K562 (cell line): ENCODE data around the gene SEC22B. TPM values are rescaled to one million over a fixed set of nuclear protein-coding genes. Genes with fewer than 3 reads are reported as not detected.
"Not testable (repeated sequence)": the region's sequence is repeated elsewhere in the genome, so short reads cannot be mapped to it uniquely, and the experiment has no call there.

Experiments
- ATAC-seq: fragments of 200-7000 bp; cut with Tn5 transposase; 3 replicates; pipeline ENCODE4 v1.9.1; 2020; ENCODE audit warnings: moderate library complexity
- BruUV-seq: library from RNA; stranded (reverse); fragments of 400-500 nt; replicated peaks from 2 replicates; lab custom pipeline; 2021; lab: Mats Ljungman, UMichigan
- CTCF ChIA-PET: fragments of 300-600 bp; formaldehyde crosslinking; extraction: SDS; loops from one replicate; lab custom pipeline; 2021; ENCODE audit warnings: low intra/inter-chr PET ratio; lab: Yijun Ruan, JAX
- POLR2A ChIA-PET: fragments of 300-600, 350-650 bp; sonication (Branson Sonifier 250); formaldehyde crosslinking; extraction: SDS; loops from one replicate; lab custom pipeline; 2021; ENCODE audit warnings: antibody characterized with exemption, inconsistent platforms; lab: Yijun Ruan, JAX
- DNase-seq, 4 experiments: peaks; one replicate each; pipeline versions ENCODE4 v3.0.0 to v3.0.0-alpha.2; 2011 to 2018; ENCODE audit warnings: low spot score in 3 of 4, mixed read lengths in 3 of 4; ENCODE audit errors: extremely low read depth in 1 of 4
- FAIRE-seq: peaks from 2 replicates; lab custom pipeline; 2011; peaks lifted over from hg19 to GRCh38; lab: Jason Lieb, UNC
- H2AFZ ChIP-seq: 2 replicates; pipeline ENCODE4 v1.6.0; 2011; ENCODE audit warnings: low read depth, low read length, control low read depth, inconsistent platforms
- H3K27ac ChIP-seq: fragments of 200-600 bp; 3 replicates; pipeline ENCODE4 v1.8.0; 2011; ENCODE audit warnings: low read depth, mild to moderate bottlenecking, control low read depth, inconsistent platforms, low read length, moderate library complexity, mixed read lengths; ENCODE audit errors: extremely low read depth
- H3K27me3 ChIP-seq, 2 experiments: fragments of 300-600 bp in 1 of 2; 2 replicates in 1 of 2; 3 replicates in 1 of 2; pipeline versions ENCODE4 v1.6.0 to v1.8.0; 2011; ENCODE audit warnings: inconsistent platforms in 2 of 2, low read length in 2 of 2, mild to moderate bottlenecking in 1 of 2, mixed read lengths in 1 of 2, moderate library complexity in 1 of 2; ENCODE audit not compliant: control insufficient read depth in 2 of 2, insufficient read depth in 2 of 2
- H3K36me3 ChIP-seq: fragments of 300-600 bp; 3 replicates; pipeline ENCODE4 v1.8.0; 2011; ENCODE audit warnings: mild to moderate bottlenecking, low read length, inconsistent platforms; ENCODE audit not compliant: control insufficient read depth, insufficient read depth
- H3K4me1 ChIP-seq, 2 experiments: fragments of 200-600 bp in 1 of 2; replicated peaks in 1 of 2; 2 replicates in 1 of 2; 3 replicates in 1 of 2; pipeline versions ENCODE4 v1.5.1 to v1.8.0; 2011; ENCODE audit warnings: inconsistent platforms in 2 of 2, low read length in 2 of 2, mild to moderate bottlenecking in 1 of 2, mixed read lengths in 1 of 2, moderate library complexity in 1 of 2; ENCODE audit not compliant: control insufficient read depth in 2 of 2, insufficient read depth in 2 of 2
- H3K4me2 ChIP-seq: 2 replicates; pipeline ENCODE4 v1.6.1; 2011; ENCODE audit warnings: low read length, control low read depth, inconsistent platforms, mixed read lengths; ENCODE audit not compliant: insufficient read depth
- H3K4me3 ChIP-seq: fragments of 200-600 bp; sonication (generic), shearing (Covaris generic); 2 replicates; pipeline ENCODE4 v1.5.1; 2016; ENCODE audit warnings: control low read depth, inconsistent platforms
- H3K79me2 ChIP-seq: fragments of 200-600 bp; 3 replicates; pipeline ENCODE4 v1.8.0; 2011; ENCODE audit warnings: low read length, inconsistent platforms; ENCODE audit not compliant: control insufficient read depth, insufficient read depth
- H3K9ac ChIP-seq, 2 experiments: 2 replicates each; pipeline versions ENCODE4 v1.6.0 to v1.6.1; 2011; ENCODE audit warnings: low read depth in 2 of 2, low read length in 2 of 2, control low read depth in 1 of 2, inconsistent platforms in 1 of 2, mild to moderate bottlenecking in 1 of 2, mixed read lengths in 1 of 2; ENCODE audit not compliant: insufficient read depth in 1 of 2
- H3K9me1 ChIP-seq: one replicate; pipeline ENCODE4 v1.6.0; 2011; ENCODE audit warnings: inconsistent platforms, mild to moderate bottlenecking, low read length, moderate library complexity; ENCODE audit not compliant: control insufficient read depth, insufficient read depth
- H3K9me3 ChIP-seq: replicated peaks from 2 replicates; pipeline ENCODE4 v1.5.1; 2011; ENCODE audit warnings: low read depth, low read length, inconsistent platforms; ENCODE audit not compliant: control insufficient read depth, insufficient read depth
- H4K20me1 ChIP-seq: replicated peaks from 2 replicates; pipeline ENCODE4 v1.6.1; 2011; ENCODE audit warnings: low read length, inconsistent platforms, mixed read lengths; ENCODE audit not compliant: control insufficient read depth, insufficient read depth
- MYNN ChIP-seq, 2 experiments: sonication (generic); formaldehyde crosslinking in 1 of 2; IDR thresholded peaks; 2 replicates each; pipeline versions ENCODE4 v1.5.0 to v1.6.1; 2016 to 2020; ENCODE audit warnings: antibody characterized with exemption in 1 of 2, missing genetic modification reagents in 1 of 2
- POLR2A ChIP-seq: fragments of 450-650 bp; conservative IDR thresholded peaks from 2 replicates; pipeline ENCODE4 v1.6.1; 2016
- POLR2AphosphoS2 ChIP-seq: IDR thresholded peaks from 2 replicates; pipeline ENCODE4 v1.6.1; 2012; ENCODE audit warnings: low read length, improper control_type of control experiment
- POLR2B ChIP-seq: fragments of 450-650 bp; IDR thresholded peaks from 2 replicates; pipeline ENCODE4 v1.6.1; 2018; ENCODE audit warnings: low read depth; ENCODE audit not compliant: partially characterized antibody
- SUPT5H ChIP-seq: fragments of 450-650 bp; IDR thresholded peaks from 2 replicates; pipeline ENCODE4 v1.6.1; 2016
- WGBS: fragments of 100-300 bp; shearing (Covaris generic); methylation state at CpG from one replicate; pipeline ENCODE4 v1.1.6; 2016; ENCODE audit warnings: low coverage, mixed read lengths; ENCODE audit not compliant: insufficient coverage; ENCODE audit errors: missing lambda C conversion rate; 5-methylcytosine and 5-hydroxymethylcytosine counted together
- in situ Hi-C: fragments of 300-500 bp; cut with MboI; formaldehyde crosslinking; loops from 4 replicates; pipeline ENCODE4 v1.15.0; 2018; ENCODE audit warnings: inconsistent platforms, mixed read lengths
- intact Hi-C: fragments of 100-400 bp; cut with micrococcal nuclease; formaldehyde crosslinking; loops from 2 replicates; pipeline ENCODE4 v1.14.2; 2022
- polyA plus RNA-seq, 8 experiments: library from polyadenylated mRNA; depleted of rRNA in 4 of 8; stranded (reverse) in 5 of 8; unstranded in 3 of 8; fragments of >200 nt; fragmentation: Nextera tagmentation in 2 of 8; fragmentation: Illumina TruSeq in 1 of 8; extraction: Ambion mirVana in 2 of 8; extraction: Trizol in 1 of 8; gene quantifications; 2 replicates each; pipeline versions ENCODE4 v1.2.1 to v1.2.3, GENCODE V29; 2011 to 2014; ENCODE audit warnings: inconsistent platforms in 1 of 8, missing spikeins in 1 of 8
- total RNA-seq, 7 experiments: library from RNA; depleted of rRNA in 6 of 7; stranded (reverse); fragments of >200 nt in 6 of 7; fragmentation: Illumina TruSeq in 2 of 7; extraction: Trizol in 2 of 7; gene quantifications; 2 replicates each; pipeline versions ENCODE4 v1.2.1 to v1.2.3, GENCODE V29; 2011 to 2021; ENCODE audit warnings: low replicate concordance in 1 of 7
- TF ChIP-seq, protein P1 (sequence below): fragments of 450-650 bp; IDR thresholded peaks from 2 replicates; pipeline ENCODE4 v1.7.1; 2018; ENCODE audit warnings: mild to moderate bottlenecking, low read depth; ENCODE audit not compliant: partially characterized antibody

The SEC22B gene
- total and polyA plus RNA-seq, 9 of the 15 experiments (the other 6 are each of a cell fraction or from before 2014, with no cell fraction given): 13.1 to 40.3 (median 23.5) TPM

DNA sequence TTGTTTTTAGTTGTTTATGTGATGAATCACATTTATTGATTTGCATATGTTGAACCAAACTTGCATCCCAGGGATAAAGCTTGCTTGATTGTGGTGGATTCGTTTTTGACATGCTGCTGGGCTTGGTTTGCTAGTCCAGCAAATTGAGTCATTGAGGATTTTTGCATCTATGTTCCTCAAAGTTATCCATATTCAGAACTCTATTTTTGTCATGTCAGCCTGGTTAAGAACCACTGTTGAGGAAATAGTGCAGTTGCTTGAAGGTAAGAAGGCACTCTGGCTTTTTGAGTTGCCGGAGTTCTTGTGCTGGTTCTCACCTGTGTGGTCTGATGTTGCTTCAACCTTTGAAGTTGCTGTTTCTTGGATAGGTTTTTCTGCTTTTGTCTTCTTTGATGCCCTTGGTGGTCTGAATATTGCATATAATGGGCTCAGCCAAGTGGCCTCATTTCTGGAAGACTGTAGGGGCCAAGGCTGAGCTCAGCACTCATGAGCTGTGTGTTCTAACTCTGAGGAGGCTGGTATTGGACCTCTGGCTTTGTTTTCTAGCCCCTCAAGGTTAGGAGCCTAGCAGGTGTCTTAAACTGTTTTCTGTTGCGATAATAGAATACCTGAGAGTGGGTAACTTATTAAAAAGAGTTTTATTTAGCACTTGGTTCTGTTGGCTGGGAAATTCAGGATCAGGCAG, 26.0 kb downstream of the SEC22B start:
- BruUV-seq: TSS peak; percentile 7
- H3K9me1 ChIP-seq; H3K36me3 ChIP-seq; H3K27ac ChIP-seq; POLR2A ChIA-PET; intact Hi-C loops; H3K4me3 ChIP-seq; H3K9me3 ChIP-seq; H3K9ac ChIP-seq; H3K4me1 ChIP-seq; H3K79me2 ChIP-seq; H2AFZ ChIP-seq; in situ Hi-C loops; FAIRE-seq; H3K4me2 ChIP-seq; H4K20me1 ChIP-seq; CTCF ChIA-PET; DNase-seq; H3K27me3 ChIP-seq; TF ChIP-seq MYNN (CRISPR knock-in tag; IDR thresholded peaks at IDR 0.05): not testable (repeated sequence)
- 67% methylated on average over 1 of the region's 3 CpGs for WGBS
- ATAC-seq: peak; percentile 41; the same call in 2 of the 3 replicates
- TF ChIP-seq, protein P1, sequence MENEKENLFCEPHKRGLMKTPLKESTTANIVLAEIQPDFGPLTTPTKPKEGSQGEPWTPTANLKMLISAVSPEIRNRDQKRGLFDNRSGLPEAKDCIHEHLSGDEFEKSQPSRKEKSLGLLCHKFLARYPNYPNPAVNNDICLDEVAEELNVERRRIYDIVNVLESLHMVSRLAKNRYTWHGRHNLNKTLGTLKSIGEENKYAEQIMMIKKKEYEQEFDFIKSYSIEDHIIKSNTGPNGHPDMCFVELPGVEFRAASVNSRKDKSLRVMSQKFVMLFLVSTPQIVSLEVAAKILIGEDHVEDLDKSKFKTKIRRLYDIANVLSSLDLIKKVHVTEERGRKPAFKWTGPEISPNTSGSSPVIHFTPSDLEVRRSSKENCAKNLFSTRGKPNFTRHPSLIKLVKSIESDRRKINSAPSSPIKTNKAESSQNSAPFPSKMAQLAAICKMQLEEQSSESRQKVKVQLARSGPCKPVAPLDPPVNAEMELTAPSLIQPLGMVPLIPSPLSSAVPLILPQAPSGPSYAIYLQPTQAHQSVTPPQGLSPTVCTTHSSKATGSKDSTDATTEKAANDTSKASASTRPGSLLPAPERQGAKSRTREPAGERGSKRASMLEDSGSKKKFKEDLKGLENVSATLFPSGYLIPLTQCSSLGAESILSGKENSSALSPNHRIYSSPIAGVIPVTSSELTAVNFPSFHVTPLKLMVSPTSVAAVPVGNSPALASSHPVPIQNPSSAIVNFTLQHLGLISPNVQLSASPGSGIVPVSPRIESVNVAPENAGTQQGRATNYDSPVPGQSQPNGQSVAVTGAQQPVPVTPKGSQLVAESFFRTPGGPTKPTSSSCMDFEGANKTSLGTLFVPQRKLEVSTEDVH: peak; percentile 34
- peak; percentile 71; the same call in 1 of the 2 replicates for TF ChIP-seq POLR2AphosphoS2
- peak; percentile 35; the same call in 1 of the 2 replicates for TF ChIP-seq POLR2A
- TF ChIP-seq POLR2B: peak; percentile 44
- TF ChIP-seq SUPT5H: peak; percentile 25
- peak; percentile 63; the same call in 1 of the 2 replicates for TF ChIP-seq MYNN (IDR thresholded peaks at IDR 0.05)
